ENCODE data around the gene IGSF21. TPM values are rescaled to one million over a fixed set of nuclear protein-coding genes. Genes with fewer than 3 reads are reported as not detected.

Gene IGSF21
- 1 to 10 TPM; 4.6 to 8.5 TPM for total RNA-seq

DNA sequence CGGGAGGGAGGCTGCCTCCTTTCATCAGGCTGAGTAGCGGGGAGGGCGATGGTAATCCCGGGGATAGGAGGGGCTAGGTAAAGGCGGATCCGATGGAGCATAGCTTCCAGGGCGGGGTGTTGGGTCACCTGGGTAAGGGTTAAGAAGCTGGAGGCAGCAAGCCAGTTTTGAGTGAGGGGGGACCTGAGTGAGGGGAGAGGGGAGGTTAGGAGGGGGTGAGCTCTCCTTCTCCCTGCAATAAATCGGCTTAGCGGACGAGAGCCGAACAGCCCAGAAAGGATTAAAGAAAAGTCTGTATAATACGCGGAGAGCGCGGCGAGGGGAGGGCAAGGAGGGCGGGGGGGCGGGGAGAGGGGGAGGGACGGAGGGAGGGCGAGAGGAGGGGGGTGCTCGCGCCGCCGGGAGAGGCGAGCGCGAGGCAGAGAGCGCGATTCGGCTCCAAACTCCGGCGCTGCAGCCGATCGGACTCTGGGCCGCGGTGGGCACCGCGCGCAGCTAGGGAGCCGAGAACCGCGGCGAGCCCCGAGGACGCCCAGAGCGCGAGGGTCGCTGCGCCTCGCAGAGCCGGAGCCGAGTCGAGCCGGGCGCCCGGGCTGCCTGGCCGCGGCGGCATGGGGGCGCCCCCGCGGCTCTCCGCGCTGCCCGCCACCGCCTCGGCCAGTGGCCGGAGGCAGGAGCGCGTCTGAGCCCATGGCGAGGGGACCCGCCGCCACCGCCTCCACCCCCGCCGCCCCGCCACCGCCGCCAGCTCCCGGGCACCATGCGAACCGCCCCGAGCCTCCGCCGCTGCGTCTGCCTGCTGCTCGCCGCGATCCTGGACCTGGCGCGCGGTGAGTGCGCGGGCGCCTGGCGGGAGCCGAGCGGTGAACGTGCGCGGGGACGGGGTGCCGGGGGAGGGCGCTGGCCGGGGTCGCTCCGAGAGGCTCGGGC is at the start of gene IGSF21:
IGSF21 (plus strand) TSS at position 430 of the 930 bp plus-strand sequence; CDS start at position 761, 331 bp downstream.
- intact Hi-C loops (cut with DNase I), result loop anchor here (10.0 kb wide), 2 partner anchors 443 to 613 kb away; no protein-coding TSS in a partner anchor
- Histone ChIP-seq H3K4me1 (replicated peaks) (peaks cover 9% of the 10 kb centered on the region), H3K27ac (no peak within 1 kb of the TSS), H3K9me3 (no peaks in the 10 kb centered on the region), H3K36me3 (no peaks in the 10 kb centered on the region), H3K4me3 (peak within 1 kb of the TSS; percentile 9 to 28), H3K27me3 (replicated peaks; ENCODE audit: insufficient read depth) (peaks cover 26% of the 10 kb centered on the region)
- TF ChIP-seq CTCF (IDR thresholded peaks at IDR 0.05) (no peak), POLR2A (IDR thresholded peaks at IDR 0.05) (no peak), POLR2AphosphoS5 (IDR thresholded peaks at IDR 0.05) (no peak)
- DNase-seq (ENCODE audit: low spot score), result no peak
- 1% methylated on average over 58 of the region's 108 CpGs for WGBS

GRCh38 chr1:18058206-18058921 is 49.2 kb upstream of the IGSF21 start:
- intact Hi-C loops (cut with DNase I), result no loop called here
- H3K9me3 ChIP-seq, result no peaks in the 10 kb centered on the region
- no peaks in the 10 kb centered on the region for H3K36me3 ChIP-seq
- TF ChIP-seq CTCF (IDR thresholded peaks at IDR 0.05) (no peak), POLR2AphosphoS5 (IDR thresholded peaks at IDR 0.05) (no peak), POLR2A (IDR thresholded peaks at IDR 0.05) (no peak)
- H3K27ac ChIP-seq, result no peak overlapping the region
- no peak overlapping the region for H3K4me3 ChIP-seq
- DNase-seq (ENCODE audit: low spot score), result no peak
- WGBS, result 60% methylated on average over 16 of the region's 16 CpGs
- H3K27me3 ChIP-seq (replicated peaks; ENCODE audit: insufficient read depth), result peaks cover 6% of the 10 kb centered on the region
- H3K4me1 ChIP-seq (replicated peaks), result no peaks in the 10 kb centered on the region

DNA sequence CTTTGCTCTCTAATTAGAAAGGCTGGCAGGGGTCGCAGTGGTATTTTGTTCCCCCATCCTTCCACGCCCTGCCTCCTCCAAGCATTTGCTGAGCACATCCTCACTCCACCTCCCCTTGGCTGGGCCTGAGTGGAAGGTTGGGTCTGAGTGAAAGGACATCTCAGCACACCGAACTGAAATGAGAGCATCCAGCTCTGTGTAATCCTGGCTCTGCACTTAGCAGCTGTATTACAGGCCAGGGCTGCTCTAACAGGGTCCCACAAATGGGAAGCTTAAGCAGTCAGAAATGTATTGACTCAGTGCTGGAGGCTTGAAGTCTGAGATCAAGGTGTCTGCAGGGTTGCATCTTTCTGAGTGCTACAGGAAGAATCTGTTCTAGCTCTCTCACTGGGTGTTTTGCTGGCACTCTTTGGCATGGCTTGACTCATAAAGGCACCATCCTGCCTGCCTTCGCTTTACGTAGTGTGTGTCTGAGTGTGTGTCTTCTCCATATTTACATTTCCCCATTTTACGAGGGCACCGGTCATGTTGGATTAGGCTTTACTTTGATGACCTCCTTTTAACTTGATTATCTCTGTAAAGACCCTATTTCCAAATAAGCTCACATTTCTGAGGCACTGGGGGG is 48.5 kb upstream of the IGSF21 start:
- WGBS, result 35% methylated on average over 7 of the region's 7 CpGs
- H3K27me3 ChIP-seq (replicated peaks; ENCODE audit: insufficient read depth), result peaks cover 3% of the 10 kb centered on the region
- intact Hi-C loops (cut with DNase I), result no loop called here
- H3K9me3 ChIP-seq, result no peaks in the 10 kb centered on the region
- no peaks in the 10 kb centered on the region for H3K36me3 ChIP-seq
- TF ChIP-seq POLR2AphosphoS5 (IDR thresholded peaks at IDR 0.05) (no peak), POLR2A (IDR thresholded peaks at IDR 0.05) (no peak), CTCF (IDR thresholded peaks at IDR 0.05) (no peak)
- no peak overlapping the region for H3K4me3 ChIP-seq
- DNase-seq (ENCODE audit: low spot score), result no peak
- H3K4me1 ChIP-seq (replicated peaks), result no peaks in the 10 kb centered on the region
- no peak overlapping the region for H3K27ac ChIP-seq

DNA sequence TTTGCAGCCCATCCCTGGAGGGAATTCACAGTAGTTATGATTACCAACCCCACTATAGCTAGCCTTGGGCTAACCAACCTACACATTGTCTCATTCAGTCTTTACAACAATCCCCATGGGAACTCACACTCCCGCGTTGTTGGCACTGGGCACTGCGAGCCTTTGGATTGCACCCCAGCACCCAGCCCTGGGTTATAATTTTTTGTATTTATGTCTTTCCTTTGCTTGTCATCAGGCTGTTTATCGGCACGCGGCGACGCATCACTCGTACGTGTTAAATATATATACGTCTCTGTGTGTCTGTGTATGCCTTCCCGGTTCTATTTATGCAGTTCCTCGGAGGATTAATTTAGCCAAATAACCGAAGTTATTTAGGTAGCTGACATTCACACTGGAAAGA is 47.2 kb upstream of the IGSF21 start:
- H3K4me1 ChIP-seq (replicated peaks), result no peaks in the 10 kb centered on the region
- intact Hi-C loops (cut with DNase I), result no loop called here
- H3K36me3 ChIP-seq, result no peaks in the 10 kb centered on the region
- 92% methylated on average over 14 of the region's 14 CpGs for WGBS
- no peak for DNase-seq (ENCODE audit: low spot score)
- H3K27me3 ChIP-seq (replicated peaks; ENCODE audit: insufficient read depth), result peaks cover 3% of the 10 kb centered on the region
- no peak overlapping the region for H3K4me3 ChIP-seq
- TF ChIP-seq POLR2A (IDR thresholded peaks at IDR 0.05) (no peak), POLR2AphosphoS5 (IDR thresholded peaks at IDR 0.05) (no peak), CTCF (IDR thresholded peaks at IDR 0.05) (no peak)
- H3K27ac ChIP-seq, result no peak overlapping the region
- H3K9me3 ChIP-seq, result no peaks in the 10 kb centered on the region

Measured in prostate gland (tissue), 2 donors.